ENCODE data around the gene RGS7BP. TPM values are rescaled to one million over a fixed set of nuclear protein-coding genes. Genes with fewer than 3 reads are reported as not detected.

Gene RGS7BP
- total RNA-seq, 1 donor from 2014 or later, result 11.8 TPM

DNA sequence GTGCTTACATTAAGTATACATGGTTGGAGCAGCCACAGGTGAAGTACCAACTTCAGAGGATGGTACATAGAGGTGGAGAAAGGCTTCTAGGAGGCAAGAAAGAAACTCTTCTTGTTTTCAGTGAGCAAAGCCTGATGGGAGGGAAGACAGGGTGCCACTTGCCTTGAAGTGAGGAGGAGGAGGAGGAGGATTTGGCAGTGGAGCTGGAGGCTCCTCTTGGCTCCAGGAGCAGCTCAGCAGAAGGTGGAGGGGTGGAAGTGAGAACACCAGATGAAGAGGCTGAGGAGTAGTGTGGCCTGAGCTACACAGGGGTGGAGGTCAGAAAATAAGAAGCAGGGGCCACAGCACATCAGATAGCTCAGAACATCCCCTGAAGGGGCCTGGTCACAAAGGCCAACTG is 93.4 kb downstream of the RGS7BP start:
- no peaks in the 10 kb centered on the region for H3K36me3 ChIP-seq
- H3K4me3 ChIP-seq, result no peak overlapping the region
- TF ChIP-seq POLR2AphosphoS5 (IDR thresholded peaks at IDR 0.05; ENCODE audit: insufficient read depth in 1 of 2, low read depth in 1 of 2) (no peak), CTCF (IDR thresholded peaks at IDR 0.05) (no peak), POLR2A (IDR thresholded peaks at IDR 0.05) (no peak)
- intact Hi-C loops (cut with DNase I), result no loop called here
- H3K9me3 ChIP-seq, result no peaks in the 10 kb centered on the region
- DNase-seq (ENCODE audit: extremely low spot score in 2 of 2), result no peak
- H3K27me3 ChIP-seq, result no peaks in the 10 kb centered on the region
- no peak overlapping the region for H3K27ac ChIP-seq
- no peaks in the 10 kb centered on the region for H3K4me1 ChIP-seq

- DNase-seq (ENCODE audit: extremely low spot score in 2 of 2), result no peak
- Histone ChIP-seq H3K4me1 (no peaks in the 10 kb centered on the region), H3K27me3 (no peaks in the 10 kb centered on the region), H3K27ac (no peak overlapping the region), H3K9me3 (no peaks in the 10 kb centered on the region), H3K4me3 (no peak overlapping the region), H3K36me3 (no peaks in the 10 kb centered on the region)
- intact Hi-C loops (cut with DNase I), result no loop called here
- TF ChIP-seq POLR2A (IDR thresholded peaks at IDR 0.05) (no peak), POLR2AphosphoS5 (IDR thresholded peaks at IDR 0.05; ENCODE audit: insufficient read depth in 1 of 2, low read depth in 1 of 2) (no peak), CTCF (IDR thresholded peaks at IDR 0.05) (no peak)
These were observed 97.9 kb downstream of the RGS7BP start for GRCh38 chr5:64603676-64604075.

- no peak for DNase-seq (ENCODE audit: extremely low spot score in 2 of 2)
- Histone ChIP-seq H3K4me1 (no peaks in the 10 kb centered on the region), H3K4me3 (no peak overlapping the region), H3K36me3 (no peaks in the 10 kb centered on the region), H3K27me3 (no peaks in the 10 kb centered on the region), H3K9me3 (no peaks in the 10 kb centered on the region), H3K27ac (no peak overlapping the region)
- TF ChIP-seq CTCF (IDR thresholded peaks at IDR 0.05), result no peak
- no peak for TF ChIP-seq POLR2A (IDR thresholded peaks at IDR 0.05)
- no peak for TF ChIP-seq POLR2AphosphoS5 (IDR thresholded peaks at IDR 0.05; ENCODE audit: insufficient read depth in 1 of 2, low read depth in 1 of 2)
- intact Hi-C loops (cut with DNase I), result no loop called here
These were observed 101.1 kb downstream of the RGS7BP start for GRCh38 chr5:64606926-64607325.

DNA sequence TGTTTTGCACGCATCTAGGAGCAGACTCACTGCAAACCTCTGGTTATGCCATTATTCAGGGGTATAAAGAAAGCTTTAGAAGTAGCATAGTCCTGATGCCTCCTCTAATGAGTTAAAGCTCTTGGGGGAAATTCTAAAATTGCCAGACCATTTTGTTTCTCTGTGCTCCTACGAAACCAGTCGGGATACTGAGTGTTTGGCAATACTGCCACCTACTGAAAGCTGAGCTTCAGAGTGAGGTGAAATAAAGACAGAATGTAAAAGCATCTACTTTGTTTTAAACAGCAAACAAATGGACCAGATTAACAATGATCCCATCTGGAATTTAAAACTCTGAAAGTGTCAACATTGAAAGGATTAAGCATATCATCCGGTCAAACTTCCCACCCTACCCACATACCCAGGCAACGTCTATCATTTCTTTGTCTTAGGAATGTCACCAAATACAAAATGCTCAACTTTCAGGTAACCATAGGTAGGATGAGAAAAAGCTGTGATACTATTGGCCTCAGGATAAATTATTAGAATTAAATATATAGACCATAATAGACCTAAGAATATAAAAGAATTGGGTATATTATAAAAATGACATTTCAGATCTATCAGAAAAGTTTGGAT is 106.6 kb downstream of the RGS7BP start:
- Histone ChIP-seq H3K36me3 (no peaks in the 10 kb centered on the region), H3K27me3 (no peaks in the 10 kb centered on the region), H3K4me1 (no peaks in the 10 kb centered on the region), H3K27ac (no peak overlapping the region), H3K9me3 (no peaks in the 10 kb centered on the region), H3K4me3 (no peak overlapping the region)
- no peak for DNase-seq (ENCODE audit: extremely low spot score in 2 of 2)
- TF ChIP-seq CTCF (IDR thresholded peaks at IDR 0.05) (peak in 1 of 3 experiments; percentile 42), POLR2A (IDR thresholded peaks at IDR 0.05) (no peak), POLR2AphosphoS5 (IDR thresholded peaks at IDR 0.05; ENCODE audit: insufficient read depth in 1 of 2, low read depth in 1 of 2) (no peak)
- intact Hi-C loops (cut with DNase I), result loop anchor here (2.0 kb wide), 1 partner anchor 384 kb away; no protein-coding TSS in a partner anchor

DNA sequence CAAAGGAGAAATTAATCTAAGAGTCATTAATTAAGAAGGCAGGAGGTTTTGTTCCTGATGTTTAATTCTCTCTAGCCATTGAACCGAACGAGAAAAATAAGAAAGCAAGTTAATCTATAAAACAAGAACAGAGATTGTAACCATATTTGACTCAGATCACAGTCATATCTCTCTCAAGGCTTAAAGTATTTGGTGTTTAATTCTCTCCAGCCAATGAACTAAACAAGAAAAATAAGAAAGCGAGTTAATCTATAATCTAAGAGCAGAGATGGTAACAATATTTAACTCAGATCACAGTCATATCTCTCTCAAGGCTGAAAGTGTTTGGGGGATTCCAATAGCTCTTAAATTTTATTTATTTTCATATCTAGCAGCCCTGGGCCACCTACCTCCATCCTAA is 110.1 kb downstream of the RGS7BP start:
- intact Hi-C loops (cut with DNase I), result no loop called here
- H3K27ac ChIP-seq, result no peak overlapping the region

More for the DNA sequence above, 110.1 kb downstream of the RGS7BP start:
- Histone ChIP-seq H3K4me1 (no peaks in the 10 kb centered on the region), H3K36me3 (no peaks in the 10 kb centered on the region), H3K4me3 (no peak overlapping the region), H3K9me3 (no peaks in the 10 kb centered on the region), H3K27me3 (no peaks in the 10 kb centered on the region)
- no peak for TF ChIP-seq POLR2AphosphoS5 (IDR thresholded peaks at IDR 0.05; ENCODE audit: insufficient read depth in 1 of 2, low read depth in 1 of 2)
- TF ChIP-seq POLR2A (IDR thresholded peaks at IDR 0.05), result no peak
- TF ChIP-seq CTCF (IDR thresholded peaks at IDR 0.05), result no peak
- no peak for DNase-seq (ENCODE audit: extremely low spot score in 2 of 2)

All from vagina (tissue), 2 donors.